Stimulated activated CD4-positive, alpha-beta T cell treated with anti-CD3 and anti-CD28 coated beads, Interleukin-4, amount 100 ng/mL, for 48 hours (primary cell): Measurements from ENCODE around the gene RXRA.
"Not testable (repeated sequence)": the region's sequence is repeated elsewhere in the genome, so short reads cannot be mapped to it uniquely, and the experiment has no call there.

Experiments used
- DNase-seq, 2 donors: peaks; one replicate each; pipeline ENCODE4 v3.0.0-alpha.2; 2020; ENCODE audit warnings: low read depth in 2 of 2

Gene RXRA

DNA sequence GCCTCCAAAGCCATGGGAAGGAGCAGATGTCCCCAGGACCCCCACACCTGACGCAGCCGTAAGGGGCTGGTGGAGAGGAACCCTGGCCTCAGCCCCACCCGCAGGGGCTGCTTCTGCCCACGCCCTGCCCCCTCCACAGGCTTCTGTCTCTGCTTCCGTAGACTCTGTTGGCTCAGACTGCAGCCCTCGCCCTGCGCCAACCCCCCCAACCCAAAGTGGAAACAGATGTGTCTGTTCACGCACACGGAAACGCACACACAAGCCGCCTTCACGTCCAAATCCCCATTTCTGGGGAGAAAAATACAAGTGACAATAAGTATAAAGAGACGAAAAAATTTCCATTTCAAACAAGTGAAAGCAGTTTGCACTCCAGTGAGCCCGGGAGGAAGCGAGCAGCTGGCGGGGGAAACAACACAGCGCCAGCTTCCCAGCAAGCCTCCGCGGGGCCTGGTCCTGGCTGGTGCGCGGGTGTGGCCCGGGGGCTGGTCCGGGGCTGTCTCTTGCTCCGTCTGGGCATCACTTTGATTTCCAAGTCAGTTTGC is 32.6 kb upstream of the RXRA start:
- DNase-seq = no peak

DNA sequence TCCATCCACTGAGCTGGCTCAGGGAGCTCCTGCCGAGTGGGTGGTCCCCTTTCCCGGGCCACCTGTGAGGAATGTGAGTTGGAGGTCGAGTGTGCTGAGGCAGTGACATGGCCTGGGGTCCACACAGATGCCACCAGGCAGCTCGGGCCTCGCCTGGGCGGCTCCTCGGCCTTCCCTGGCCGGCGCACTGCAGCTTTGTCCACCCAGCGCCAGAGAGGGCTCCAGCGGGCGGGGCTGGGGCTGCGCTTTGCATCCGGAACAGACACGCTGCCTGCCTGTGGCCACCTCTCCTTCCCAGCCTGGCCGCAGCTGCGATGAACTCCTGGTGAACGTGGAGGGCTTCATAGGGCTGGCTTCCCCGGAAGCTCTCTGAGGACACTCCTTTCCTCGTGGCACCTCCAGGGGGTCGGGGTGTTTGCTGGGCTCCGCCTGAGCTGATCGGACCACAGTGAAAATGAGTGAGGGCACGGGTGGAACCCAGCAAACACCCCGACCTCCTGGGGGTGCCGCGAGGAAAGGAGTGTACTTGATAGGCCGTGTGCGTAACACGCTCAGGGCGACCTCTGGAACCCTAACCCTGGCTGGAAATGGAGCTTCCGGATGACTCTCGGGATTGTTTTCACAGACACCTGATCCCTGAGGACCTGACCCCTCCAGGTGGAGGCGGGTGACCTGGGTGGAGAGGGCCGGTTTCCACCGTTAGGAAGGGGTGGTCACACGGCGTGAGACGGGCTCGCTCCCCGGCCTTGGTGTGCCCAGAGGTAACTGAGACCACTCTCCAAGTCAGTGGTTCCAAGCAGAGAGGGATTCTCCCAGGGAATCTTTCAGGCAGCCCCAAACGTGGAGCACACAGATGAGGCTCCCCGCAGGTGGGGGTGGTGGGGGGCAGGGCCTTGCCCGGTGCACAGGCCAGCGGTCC is 31.8 kb upstream of the RXRA start:
- DNase-seq = no peak

DNA sequence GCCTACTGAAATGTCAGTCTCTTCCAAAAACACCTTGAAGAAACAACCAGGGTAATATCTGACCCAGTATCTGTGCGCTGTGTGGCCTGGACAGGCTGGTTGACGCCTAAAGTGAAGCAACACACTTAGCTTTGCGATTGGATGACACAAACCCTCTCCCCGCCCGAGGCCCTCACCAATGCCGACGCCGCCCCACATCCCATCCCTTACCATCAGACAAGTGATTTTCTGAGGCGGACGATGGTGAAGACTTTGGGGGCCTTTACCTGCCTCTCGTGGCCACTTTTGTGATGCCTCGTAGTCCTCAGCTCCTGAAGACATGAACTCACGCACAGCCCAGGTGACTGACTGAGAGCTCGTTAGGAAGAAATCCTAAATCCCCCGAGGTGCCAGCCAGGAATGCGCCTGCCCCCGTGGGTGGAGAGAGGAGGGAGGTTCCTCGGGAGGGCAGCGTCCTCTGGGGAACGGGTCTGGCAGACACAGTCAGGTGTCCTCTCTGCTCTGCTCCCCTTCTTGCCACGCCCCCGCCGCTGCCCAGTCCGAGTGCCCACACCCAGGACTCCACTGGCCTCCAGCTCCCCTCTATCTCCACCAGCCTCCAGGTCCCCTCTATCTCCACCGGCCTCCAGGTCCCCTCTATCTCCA is 31.0 kb upstream of the RXRA start:
- DNase-seq = no peak

DNA sequence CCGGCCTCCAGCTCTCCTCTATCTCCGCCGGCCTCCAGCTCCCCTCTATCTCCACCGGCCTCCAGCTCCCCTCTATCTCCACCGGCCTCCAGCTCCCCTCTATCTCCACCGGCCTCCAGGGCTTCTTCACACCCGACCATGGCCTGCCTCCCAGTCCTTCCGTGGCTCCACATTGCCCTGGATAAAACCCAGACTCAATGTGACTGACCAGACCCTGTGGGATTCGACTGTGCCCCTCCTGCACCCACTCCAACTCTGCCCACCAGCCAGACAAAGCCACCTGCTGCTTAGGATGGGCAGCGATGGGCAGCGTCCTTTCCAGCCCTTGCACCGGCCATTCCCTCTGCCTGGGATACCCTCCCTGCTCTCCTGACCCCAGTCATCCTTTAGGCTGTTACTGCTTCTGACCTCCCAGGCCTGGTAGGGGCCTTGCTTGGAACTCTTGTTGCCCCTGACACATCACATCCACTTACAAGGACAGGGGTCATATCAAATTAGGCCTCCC is 30.5 kb upstream of the RXRA start:
- DNase-seq = no peak

DNA sequence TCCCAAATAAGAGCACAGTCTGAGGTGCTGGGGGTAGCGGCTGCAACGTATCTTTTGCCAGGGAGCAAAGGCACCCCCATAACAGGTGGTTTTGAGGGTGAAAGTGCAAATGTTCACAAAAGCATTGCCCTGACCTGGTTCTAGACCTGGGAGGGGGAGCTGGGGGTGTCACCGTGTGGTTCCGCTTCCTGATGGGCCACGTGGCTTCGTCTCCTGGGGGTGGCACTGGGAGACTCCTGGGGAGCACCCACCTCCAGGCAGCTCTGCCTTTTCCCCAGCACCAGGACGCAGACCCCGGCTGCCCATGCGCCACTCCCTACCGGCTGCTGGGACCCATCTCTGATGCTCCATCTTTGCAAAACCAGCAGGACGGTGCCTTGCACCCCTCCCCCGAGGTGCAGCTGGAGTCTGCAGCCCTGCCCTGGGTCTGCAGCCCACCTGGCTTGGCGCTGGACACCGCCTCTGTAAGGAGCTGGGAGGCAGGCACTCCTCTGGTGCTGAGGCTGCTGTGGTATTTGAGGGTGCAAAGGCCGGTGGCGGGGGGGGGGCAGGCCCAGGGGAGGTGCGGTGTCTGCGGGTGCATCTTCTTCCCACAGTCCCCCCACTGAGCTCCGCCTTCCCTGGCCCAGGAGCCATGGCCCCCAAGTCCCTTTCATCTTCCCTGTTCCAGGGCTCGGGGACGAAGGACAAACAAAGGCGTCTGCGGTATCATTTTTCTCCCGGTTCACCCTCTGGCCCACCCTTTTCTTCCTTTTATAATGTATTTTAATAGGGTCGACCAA is 29.8 kb upstream of the RXRA start:
- DNase-seq = no peak

DNA sequence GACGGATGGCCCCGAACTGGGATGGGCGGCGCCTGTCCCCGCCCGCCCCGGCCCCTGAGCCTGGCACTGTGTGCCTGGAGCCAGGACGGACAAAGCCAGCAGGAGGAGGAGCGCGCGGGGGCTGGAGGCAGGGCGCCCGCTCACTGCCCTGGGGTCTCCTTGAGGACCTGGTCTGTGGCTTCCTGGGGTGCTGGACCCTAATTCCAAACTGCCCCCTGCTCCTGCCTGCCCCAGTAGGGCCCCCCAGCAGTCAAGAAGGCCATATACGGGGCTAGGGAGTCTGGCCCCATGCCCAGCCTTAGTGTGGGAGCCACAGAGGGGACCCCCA is 29.2 kb upstream of the RXRA start:
- no peak for DNase-seq

DNA sequence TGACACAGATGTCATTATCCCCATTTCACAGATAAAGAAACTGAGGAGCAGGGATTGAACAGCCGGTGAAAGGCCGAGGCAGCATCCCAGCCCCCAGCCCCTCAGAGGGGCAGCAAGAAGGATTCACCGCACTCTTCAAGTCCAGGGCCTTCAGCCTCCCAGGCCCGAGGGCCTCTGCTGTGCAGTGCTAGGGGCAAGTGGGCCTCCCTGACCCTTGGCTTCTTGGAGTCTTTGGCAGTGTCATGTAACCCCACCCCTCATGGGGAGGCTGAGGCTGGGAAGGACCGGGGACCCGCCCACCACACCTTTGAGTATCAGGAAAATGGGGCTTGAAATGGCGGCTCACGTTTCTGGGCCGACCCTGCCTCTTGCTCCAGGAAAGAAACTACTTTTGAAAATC is 28.7 kb upstream of the RXRA start:
- no peak for DNase-seq

DNA sequence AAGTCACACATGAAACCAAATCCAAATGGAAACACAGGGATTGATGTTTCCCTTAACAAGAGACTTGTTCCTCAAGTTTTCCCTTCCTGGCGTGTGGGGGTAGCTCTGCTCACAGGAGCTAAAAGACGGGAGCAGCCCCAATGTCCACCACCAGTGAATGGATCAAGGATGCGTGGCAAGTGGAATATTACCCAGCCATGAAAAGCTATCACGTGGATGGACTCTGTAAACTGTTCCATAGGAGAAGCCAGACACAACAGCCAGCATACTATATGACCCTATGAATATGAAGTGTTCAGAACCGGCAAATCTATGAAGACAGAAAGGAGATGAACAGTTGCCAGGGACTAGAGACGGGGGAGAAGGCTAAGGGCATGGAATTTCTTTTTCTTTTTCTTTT is 28.3 kb upstream of the RXRA start:
- no peak for DNase-seq

DNA sequence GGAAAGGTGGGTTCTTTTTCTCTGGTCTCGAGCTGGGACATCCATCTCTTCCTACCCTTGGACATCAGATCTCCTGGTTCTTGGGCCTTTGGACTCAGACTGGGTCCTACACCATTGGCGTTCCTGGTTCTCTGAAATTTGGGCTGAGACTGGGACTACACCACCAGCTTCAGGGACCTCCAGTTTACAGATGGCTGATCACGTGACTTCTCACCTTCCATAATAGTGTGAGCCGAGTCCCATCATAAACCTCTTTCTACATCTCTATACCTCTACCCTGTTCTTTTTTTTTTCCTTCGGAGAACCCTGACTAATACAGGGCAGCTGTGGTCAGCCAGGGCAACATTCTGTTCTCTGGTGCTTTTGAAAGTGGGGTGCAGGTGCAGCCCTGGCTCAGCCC is 27.2 kb upstream of the RXRA start:
- no peak for DNase-seq

DNA sequence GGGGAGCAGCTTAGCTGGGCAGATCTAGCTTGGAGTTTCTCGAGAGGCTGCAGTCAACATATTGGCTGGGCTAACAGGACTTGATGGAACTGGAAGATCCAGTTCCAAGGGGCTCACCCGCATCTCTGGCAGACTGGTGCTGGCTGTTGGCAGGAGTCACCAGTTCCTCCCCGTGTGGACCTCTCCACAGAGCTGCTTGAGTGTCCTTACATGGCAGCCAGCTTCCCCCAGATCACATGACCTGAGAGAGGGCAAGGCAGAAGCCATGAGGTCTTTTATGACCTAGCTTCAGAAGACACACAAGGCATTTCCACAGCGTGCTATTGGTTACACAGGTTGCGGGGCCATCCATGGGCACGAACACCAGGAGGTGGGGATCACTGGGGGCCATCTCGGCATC is 26.4 kb upstream of the RXRA start:
- no peak for DNase-seq

DNA sequence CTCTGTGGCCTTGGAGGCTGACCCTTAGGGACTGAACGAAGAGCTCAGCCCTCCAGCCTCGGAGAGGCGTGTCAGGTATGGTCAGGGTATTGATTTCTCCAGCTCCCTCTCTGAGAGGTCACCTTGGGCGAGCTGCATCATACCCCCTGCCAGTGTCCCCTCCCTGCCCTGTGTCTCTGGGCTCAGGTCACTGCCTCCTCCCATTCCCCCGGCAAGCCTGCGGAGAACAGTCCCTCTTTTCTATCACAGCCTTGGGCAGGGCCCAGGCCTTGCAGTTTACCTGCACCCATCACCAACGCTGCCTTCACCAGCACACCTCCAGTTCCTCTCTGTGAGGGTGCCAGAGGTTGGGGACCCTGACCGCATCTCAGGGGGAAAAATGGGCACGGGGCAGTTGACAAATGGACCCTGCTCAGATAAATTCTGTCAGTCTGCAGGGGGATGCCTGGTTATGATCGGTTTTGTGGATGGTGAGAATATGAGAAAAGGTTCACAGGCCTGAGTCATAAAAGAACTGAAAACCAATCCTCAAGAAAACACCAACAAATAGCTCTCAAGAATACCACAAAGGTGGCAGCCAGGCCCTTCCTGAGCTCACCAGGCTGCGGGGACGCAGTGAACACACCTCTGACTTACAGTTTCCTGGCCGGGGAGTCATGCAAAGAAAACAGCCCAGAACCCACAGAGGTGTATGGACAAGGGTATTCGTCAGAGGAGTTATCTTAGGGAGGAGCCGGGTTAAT is 24.7 kb upstream of the RXRA start:
- peak; percentile 38 to 49 for DNase-seq

DNA sequence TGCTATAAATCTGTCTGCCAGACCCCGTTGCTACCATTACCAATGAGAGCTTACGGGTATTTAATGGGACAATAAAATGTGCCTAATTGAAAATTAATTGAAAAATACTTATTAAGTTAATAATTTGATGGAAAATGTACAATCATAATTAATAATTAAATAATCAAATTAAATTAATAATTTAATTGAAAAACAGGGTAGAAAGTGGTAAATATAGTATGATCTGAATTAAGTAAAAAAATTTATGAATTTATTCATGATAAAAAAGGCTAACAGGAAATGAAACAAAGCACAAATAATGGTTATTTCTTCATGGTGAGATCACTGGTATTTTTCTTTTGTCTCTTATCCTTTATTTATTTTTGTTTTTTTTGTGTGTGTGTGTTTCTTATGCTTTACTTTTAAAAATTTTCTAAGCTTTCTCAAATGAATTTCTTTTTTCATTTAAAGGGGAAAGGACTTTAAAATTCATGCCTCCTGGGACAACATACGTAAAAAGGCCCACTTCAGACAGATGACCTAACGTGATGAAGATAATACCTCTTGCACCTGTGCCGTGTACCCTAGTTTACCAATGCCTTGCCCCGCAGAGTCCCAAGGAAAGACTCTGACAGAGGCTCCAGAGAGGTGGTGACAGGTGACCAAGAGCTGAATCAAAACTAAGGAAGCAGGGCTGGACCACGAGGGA is 24.0 kb upstream of the RXRA start:
- no peak for DNase-seq

DNA sequence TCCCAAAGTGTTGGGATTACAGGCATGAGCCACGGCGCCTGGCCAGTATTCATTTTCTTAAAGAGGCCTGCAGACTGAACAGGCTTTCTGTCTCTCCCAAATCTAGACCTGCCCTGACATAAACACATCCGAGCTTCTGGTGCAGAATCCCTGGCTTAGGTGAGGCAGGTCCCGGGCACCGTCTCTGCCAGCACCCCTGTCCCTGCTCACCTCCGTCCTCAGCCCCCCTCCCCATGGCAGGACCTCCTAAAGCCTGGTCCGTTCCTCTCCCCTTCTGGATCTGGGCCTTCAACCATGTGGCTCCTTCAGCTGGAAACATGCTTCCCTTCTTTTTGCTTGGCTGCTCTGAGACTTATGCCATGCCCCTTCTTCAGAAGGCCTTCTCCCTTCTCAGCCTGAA is 22.7 kb upstream of the RXRA start:
- no peak for DNase-seq

DNA sequence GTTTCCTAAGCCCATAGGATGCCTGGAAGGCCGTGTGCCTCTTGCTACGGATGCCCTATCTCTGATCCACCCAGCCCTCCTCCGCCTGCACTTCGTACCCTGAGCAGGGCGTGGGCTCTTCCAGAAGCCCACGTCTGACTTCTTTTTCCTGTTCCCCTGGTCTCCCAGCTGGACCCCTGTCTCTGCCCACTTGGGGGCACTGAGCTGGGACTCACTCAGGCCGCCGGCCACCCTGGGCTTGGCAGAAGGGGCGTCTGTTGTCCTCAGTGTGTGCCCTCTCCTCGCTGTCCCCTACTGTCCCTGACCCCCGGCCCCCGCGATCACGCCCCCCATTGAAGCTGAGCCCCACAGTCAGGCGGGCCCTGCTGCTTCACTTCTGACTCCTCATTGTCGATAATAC is 22.0 kb upstream of the RXRA start:
- DNase-seq = no peak

DNA sequence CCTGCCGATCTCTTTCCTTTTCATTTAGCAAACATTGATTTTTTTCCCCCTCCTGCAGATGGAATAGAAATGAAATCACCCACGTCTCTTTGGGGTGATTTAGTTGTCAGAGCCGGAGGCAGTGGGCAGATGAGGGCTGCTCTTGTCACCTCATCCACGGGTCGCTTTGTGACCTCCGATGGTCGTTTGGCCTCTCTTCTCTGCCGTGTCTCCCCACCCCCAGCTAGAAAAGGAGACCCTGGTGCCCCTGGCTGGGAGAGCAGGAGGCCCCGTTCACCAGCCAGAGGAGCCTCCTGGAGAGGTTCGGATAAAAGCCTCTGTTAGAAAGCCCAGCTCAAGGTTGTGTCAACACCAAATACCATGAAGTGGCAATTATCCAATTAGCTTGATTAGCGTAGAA is 21.6 kb upstream of the RXRA start:
- no peak for DNase-seq

DNA sequence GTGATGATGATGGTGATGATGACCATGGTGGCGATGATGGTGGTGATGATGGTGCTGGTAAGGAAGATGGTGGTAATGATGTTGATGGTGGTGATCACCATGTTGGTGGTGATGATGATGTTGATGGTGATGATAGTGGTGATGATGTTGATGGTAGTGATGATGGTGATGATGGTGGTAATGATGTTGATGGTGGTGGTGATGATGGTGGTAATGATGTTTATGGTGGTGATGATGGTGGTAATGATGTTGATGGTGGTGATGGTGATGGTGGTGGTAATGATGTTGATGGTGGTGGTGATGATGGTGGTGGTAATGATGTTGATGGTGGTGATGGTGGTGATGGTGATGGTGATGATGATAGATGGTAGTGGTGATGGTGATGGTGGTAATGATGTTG is 20.7 kb upstream of the RXRA start:
- DNase-seq = no peak

DNA sequence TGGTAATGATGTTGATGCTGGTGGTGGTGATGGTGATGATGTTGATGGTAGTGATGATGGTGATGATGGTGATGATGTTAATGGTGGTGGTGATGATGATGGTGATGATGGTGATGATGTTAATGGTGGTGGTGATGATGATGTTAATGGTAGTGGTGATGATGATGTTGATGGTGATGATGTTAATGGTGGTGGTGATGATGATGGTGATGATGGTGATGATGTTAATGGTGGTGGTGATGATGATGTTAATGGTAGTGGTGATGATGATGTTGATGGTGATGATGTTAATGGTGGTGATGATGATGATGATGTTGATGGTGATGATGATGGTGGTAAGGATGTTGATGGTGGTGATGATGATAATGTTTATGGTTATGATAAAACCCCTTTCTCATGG is 20.2 kb upstream of the RXRA start:
- not testable (repeated sequence) for DNase-seq

DNA sequence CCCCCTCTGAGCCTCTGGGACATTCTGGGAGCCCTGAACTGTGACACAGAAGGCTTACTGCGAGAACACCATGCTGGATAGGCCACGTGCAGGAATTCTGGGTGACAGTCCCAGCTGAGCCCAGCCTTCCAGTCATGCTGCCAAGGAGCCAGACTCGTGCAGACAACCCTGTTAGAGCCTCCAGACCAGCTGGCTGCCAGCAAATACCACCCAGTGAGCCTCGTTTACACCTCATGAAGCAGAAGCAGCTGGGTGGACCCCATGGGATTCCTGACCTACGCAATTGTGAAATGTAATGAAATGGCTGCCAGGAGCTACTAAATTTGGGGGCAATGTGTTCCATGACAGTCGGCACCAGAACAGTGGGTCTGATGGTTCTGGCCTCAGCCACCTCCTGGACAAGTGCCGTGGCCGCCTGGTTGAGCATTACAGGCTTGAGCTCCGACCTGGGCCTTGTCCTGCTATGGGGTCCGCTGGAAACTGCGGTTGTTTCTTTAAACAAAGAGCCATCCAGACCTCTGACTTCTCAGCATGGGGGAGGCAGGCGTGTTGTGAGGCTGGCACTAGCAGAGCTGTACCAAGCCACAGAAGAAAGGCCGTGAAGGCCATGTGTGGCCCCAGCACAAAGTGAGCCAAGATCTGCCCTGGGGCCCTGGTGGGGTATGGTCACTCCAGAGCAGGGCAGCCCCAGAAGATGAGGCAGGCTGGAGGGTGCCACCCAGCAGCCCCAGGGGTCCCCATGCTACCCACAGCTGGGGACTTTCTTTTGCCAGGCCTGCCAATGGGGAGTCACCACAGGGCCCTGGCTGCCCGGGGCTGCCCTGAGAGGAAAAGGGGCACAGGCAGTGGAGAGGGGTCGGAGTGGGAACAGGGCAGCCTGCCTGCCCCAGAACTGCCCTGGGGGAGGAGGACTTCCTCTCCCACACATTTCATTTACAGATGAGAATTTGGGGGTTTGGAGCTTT is 19.3 kb upstream of the RXRA start:
- no peak for DNase-seq

DNA sequence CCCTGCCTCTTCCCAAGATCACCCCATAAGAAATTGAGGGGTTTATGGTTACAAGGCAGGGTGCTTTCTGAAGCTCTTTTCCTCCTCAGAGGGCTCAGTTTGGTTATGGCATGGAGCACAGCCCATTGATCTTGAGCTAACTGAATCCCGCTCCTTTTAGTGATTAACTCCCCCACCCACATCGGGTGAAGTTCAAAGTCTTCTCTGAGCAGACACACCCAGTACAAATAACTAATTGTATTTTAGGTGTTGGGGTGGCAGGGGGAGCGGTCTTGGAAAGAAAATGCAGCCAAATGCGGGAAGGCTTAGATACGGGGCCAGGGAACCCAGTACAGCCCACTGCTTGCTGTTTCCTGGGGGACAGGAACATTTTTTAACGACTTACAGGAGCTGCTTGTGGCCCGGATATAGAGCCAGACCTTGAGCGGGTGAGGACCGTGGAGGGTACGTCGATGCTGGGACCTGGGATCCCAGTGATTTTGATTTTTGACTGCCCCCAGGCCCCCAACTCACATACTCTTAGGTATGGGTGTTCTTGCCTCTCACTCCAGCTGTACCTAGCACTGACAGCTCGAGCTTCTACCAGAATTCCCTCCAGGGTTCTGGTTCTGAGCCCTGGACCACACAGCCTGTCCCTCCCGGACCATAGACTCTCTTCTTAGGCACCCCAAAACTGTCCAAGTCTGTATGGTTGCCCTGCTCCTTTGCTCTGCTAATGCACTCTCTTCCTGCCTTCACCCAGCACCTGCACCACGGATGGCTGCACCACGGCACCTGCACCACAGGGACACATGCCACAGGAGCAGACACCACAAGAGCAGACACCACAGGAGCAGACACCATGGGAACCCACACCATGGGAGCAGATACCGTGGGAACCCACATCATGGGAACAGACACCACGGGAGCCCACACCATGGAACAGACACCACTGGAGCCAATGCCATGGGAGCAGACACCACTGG is 18.3 kb upstream of the RXRA start:
- no peak for DNase-seq
